Hepatocyte (in vitro differentiated cells): Measurements from ENCODE around the gene KRT86. TPM values are rescaled to one million over a fixed set of nuclear protein-coding genes. Genes with fewer than 3 reads are reported as not detected.

Source experiments
- DNase-seq: peaks from one replicate; pipeline ENCODE4 v3.0.0-alpha.2; 2016; ENCODE audit warnings: low spot score
- H2AFZ ChIP-seq: fragments of 200-600 bp; sonication (generic); 2 replicates; pipeline ENCODE4 v1.6.0; 2016; ENCODE audit warnings: antibody characterized with exemption, mild to moderate bottlenecking
- H3K27ac ChIP-seq: fragments of 200-600 bp; sonication (generic); 2 replicates; pipeline ENCODE4 v1.5.1; 2016; ENCODE audit warnings: mild to moderate bottlenecking
- H3K27me3 ChIP-seq: fragments of 200-600 bp; sonication (generic); 2 replicates; pipeline ENCODE4 v1.6.1; 2016
- H3K36me3 ChIP-seq: fragments of 200-600 bp; sonication (generic); replicated peaks from 2 replicates; pipeline ENCODE4 v1.5.1; 2016; ENCODE audit warnings: low read depth; ENCODE audit not compliant: insufficient read depth
- H3K4me1 ChIP-seq: fragments of 200-600 bp; sonication (generic); 2 replicates; pipeline ENCODE4 v1.5.1; 2016; ENCODE audit warnings: mild to moderate bottlenecking, moderate library complexity; ENCODE audit not compliant: insufficient read depth
- H3K4me2 ChIP-seq: fragments of 200-600 bp; sonication (generic); 2 replicates; pipeline ENCODE4 v1.6.0; 2016
- H3K4me3 ChIP-seq: fragments of 200-600 bp; sonication (generic); 2 replicates; pipeline ENCODE4 v1.5.1; 2016; ENCODE audit warnings: mild to moderate bottlenecking
- H3K79me2 ChIP-seq: fragments of 200-600 bp; sonication (generic); 2 replicates; pipeline ENCODE4 v1.6.0; 2017; ENCODE audit warnings: mild to moderate bottlenecking
- H3K9me2 ChIP-seq: fragments of 200-600 bp; sonication (generic); replicated peaks from 2 replicates; pipeline ENCODE4 v1.6.0; 2017; ENCODE audit warnings: mild to moderate bottlenecking; ENCODE audit not compliant: insufficient read depth
- H3K9me3 ChIP-seq: fragments of 200-600 bp; sonication (generic); 2 replicates; pipeline ENCODE4 v1.5.1; 2016; ENCODE audit warnings: low read depth, mild to moderate bottlenecking
- H4K20me1 ChIP-seq: fragments of 200-600 bp; sonication (generic); 2 replicates; pipeline ENCODE4 v1.6.0; 2016; ENCODE audit warnings: mild to moderate bottlenecking; ENCODE audit not compliant: insufficient read depth, poor library complexity, severe bottlenecking
- EZH2 ChIP-seq: fragments of 200-600 bp; sonication (generic); IDR thresholded peaks from 2 replicates; pipeline ENCODE4 v1.6.1; 2016; ENCODE audit warnings: antibody characterized with exemption, mild to moderate bottlenecking, borderline replicate concordance
- EZH2phosphoT487 ChIP-seq: fragments of 200-600 bp; sonication (generic); IDR thresholded peaks from one replicate; pipeline ENCODE4 v1.6.1; 2018; ENCODE audit warnings: antibody characterized with exemption, mild to moderate bottlenecking, low read depth, moderate library complexity; ENCODE audit not compliant: unreplicated experiment, severe bottlenecking
- WGBS: methylation state at CpG from one replicate; pipeline ENCODE4 v1.1.6; 2016; ENCODE audit warnings: low lambda C conversion rate; ENCODE audit errors: missing lambda C conversion rate; 5-methylcytosine and 5-hydroxymethylcytosine counted together
- polyA plus RNA-seq: library from polyadenylated mRNA; unstranded; fragments of >200 nt; fragmentation: Nextera tagmentation; extraction: Ambion mirVana; gene quantifications from 2 replicates; pipeline ENCODE4 v1.2.1, GENCODE V29; 2016
- total RNA-seq: library from RNA; depleted of rRNA; stranded (reverse); fragments of >200 nt; gene quantifications from 2 replicates; pipeline ENCODE4 v1.2.3, GENCODE V29; 2014
- TF ChIP-seq, protein P1 (sequence below): fragments of 200-600 bp; sonication (generic); IDR thresholded peaks from 2 replicates; pipeline ENCODE4 v1.5.1; 2016; ENCODE audit warnings: antibody characterized with exemption, mild to moderate bottlenecking; ENCODE audit not compliant: poor library complexity

The KRT86 gene
- total and polyA plus RNA-seq, 2 experiments from 2014 or later, result 0.40 TPM; not detected in 1

DNA sequence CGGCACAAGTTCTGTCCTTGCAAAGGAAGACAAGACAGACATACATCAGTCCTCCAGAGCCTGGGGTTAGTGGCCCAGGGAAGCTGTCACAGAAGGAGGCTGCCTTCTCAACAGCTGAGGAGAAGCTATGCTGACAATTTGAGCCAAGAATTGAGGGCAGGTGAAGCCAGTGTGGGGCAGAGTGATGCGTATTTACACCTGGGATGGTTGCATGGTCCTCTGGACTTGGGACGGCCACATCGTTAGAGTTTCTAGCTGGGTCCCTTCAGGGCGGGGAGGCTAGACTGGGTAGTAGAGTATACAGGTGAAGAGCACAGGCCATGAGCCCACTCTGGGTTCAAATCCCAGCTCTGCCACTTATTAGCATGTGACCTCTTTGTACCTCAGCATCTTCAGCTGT lies 76.3 kb downstream of the KRT86 start:
- Histone ChIP-seq H3K27me3 (peaks cover 3% of the 10 kb centered on the region), H3K4me2 (no peak overlapping the region), H3K4me1 (peaks cover 13% of the 10 kb centered on the region), H3K79me2 (no peaks in the 10 kb centered on the region), H3K4me3 (no peak overlapping the region), H4K20me1 (no peaks in the 10 kb centered on the region), H2AFZ (no peak overlapping the region), H3K36me3 (no peaks in the 10 kb centered on the region), H3K27ac (no peak overlapping the region), H3K9me2 (no peaks in the 10 kb centered on the region), H3K9me3 (no peaks in the 10 kb centered on the region)
- no peak for DNase-seq
- 92% methylated on average over 5 of the region's 5 CpGs for WGBS
- TF ChIP-seq, protein P1, sequence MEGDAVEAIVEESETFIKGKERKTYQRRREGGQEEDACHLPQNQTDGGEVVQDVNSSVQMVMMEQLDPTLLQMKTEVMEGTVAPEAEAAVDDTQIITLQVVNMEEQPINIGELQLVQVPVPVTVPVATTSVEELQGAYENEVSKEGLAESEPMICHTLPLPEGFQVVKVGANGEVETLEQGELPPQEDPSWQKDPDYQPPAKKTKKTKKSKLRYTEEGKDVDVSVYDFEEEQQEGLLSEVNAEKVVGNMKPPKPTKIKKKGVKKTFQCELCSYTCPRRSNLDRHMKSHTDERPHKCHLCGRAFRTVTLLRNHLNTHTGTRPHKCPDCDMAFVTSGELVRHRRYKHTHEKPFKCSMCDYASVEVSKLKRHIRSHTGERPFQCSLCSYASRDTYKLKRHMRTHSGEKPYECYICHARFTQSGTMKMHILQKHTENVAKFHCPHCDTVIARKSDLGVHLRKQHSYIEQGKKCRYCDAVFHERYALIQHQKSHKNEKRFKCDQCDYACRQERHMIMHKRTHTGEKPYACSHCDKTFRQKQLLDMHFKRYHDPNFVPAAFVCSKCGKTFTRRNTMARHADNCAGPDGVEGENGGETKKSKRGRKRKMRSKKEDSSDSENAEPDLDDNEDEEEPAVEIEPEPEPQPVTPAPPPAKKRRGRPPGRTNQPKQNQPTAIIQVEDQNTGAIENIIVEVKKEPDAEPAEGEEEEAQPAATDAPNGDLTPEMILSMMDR, result no peak
- TF ChIP-seq EZH2 (no peak), EZH2phosphoT487 (no peak)

DNA sequence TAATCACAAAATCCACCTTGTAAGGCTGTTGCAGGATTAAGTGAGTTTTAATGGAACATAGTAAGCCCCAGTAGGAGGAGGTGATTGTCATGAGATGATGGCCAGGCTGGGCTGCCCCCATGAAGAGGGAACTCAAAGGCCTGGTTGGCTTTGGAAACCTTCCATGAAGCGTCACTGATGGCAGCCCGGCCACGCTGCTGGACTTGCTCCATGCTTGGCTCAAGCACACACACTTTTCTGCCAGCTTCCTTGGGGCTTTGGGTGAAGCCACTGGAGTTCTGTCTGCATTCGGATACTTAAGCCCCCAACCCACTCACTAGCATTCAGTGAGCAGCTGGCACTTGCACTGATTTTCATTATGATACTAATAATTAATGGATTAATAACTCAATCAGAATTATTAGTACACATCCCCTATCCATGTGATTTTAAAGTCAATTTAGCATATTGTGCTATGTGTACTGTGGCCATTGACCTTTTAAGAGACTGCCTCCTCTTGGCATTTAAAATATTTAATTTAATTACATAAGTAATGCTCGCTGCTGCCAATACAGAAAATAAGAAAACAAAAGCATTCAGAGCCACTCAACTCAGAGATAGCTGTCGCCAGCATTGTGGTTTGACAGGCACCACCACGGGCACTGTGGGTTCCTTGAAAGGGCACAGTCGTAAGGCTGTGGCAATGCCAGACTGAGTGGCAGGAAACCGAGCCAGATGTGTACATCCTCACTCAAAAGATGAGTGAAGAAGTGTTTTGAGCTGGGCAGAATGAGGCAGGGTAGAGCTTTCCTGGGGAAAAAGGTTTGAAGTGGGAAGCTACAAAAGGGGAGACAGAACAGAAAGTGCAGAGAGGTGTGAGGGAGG lies 77.0 kb downstream of the KRT86 start:
- Histone ChIP-seq H4K20me1 (no peaks in the 10 kb centered on the region), H3K4me2 (no peak overlapping the region), H3K4me3 (no peak overlapping the region), H3K9me2 (no peaks in the 10 kb centered on the region), H3K27ac (no peak overlapping the region), H3K36me3 (no peaks in the 10 kb centered on the region), H3K79me2 (no peaks in the 10 kb centered on the region), H3K27me3 (peaks cover 3% of the 10 kb centered on the region), H3K4me1 (peaks cover 6% of the 10 kb centered on the region), H3K9me3 (no peaks in the 10 kb centered on the region), H2AFZ (no peak overlapping the region)
- 80% methylated on average over 9 of the region's 9 CpGs for WGBS
- TF ChIP-seq EZH2 (no peak), EZH2phosphoT487 (no peak)
- TF ChIP-seq, protein P1, result no peak
- DNase-seq, result no peak

DNA sequence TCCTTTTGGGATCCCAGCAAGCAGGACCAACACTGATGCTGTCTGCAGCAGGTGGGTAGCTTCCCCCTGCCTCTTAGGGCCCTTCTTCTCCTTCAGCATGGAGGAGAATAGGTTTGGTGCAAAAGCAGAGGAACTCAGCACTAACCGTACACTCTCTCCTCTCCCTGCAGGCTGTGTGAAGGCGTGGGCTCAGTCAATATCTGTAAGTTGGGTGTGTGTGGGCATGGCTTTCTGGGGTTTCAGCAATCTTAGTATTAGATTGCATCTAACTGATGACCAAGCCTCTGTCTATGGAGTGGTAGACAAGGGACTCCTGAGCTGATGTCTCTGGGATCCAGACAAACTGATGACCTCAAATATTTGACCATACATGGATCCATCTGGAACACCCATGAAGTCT lies 78.5 kb downstream of the KRT86 start:
- Histone ChIP-seq H3K4me1 (no peaks in the 10 kb centered on the region), H3K36me3 (no peaks in the 10 kb centered on the region), H3K4me3 (no peak overlapping the region), H2AFZ (no peak overlapping the region), H3K9me3 (no peaks in the 10 kb centered on the region), H3K79me2 (no peaks in the 10 kb centered on the region), H3K27me3 (peaks cover 3% of the 10 kb centered on the region), H3K4me2 (no peak overlapping the region), H4K20me1 (no peaks in the 10 kb centered on the region), H3K27ac (no peak overlapping the region), H3K9me2 (no peaks in the 10 kb centered on the region)
- WGBS, result 90% methylated on average over 2 of the region's 2 CpGs
- TF ChIP-seq EZH2 (no peak), EZH2phosphoT487 (no peak)
- TF ChIP-seq, protein P1, result no peak
- DNase-seq, result no peak
